Aorta (tissue), 5 donors: ENCODE measurements around the gene NAA15. TPM values are rescaled to one million over a fixed set of nuclear protein-coding genes. Genes with fewer than 3 reads are reported as not detected.
"Not testable (repeated sequence)": the region's sequence is repeated elsewhere in the genome, so short reads cannot be mapped to it uniquely, and the experiment has no call there.

Experiments used
- ATAC-seq: fragments of 200-7000 bp; cut with Tn5 transposase; one replicate; pipeline ENCODE4 v1.9.1; 2022; ENCODE audit warnings: moderate library complexity; ENCODE audit not compliant: low FRiP score
- DNase-seq, 2 donors: peaks; one replicate each; pipeline ENCODE4 v3.0.0-alpha.2; 2020
- H3K27ac ChIP-seq, 2 donors: one replicate each; pipeline ENCODE4 v1.5.1; 2013; ENCODE audit warnings: low read length in 2 of 2, mild to moderate bottlenecking in 2 of 2, moderate library complexity in 2 of 2, control low read depth in 1 of 2, inconsistent platforms in 1 of 2, low read depth in 1 of 2
- H3K27me3 ChIP-seq, 2 donors: one replicate each; pipeline ENCODE4 v1.6.1; 2013; ENCODE audit warnings: control low read depth in 1 of 2, low read length in 1 of 2, mild to moderate bottlenecking in 1 of 2, moderate library complexity in 1 of 2; ENCODE audit not compliant: insufficient read depth in 2 of 2, control insufficient read depth in 1 of 2
- H3K36me3 ChIP-seq, 2 donors: one replicate each; pipeline ENCODE4 v1.6.1; 2013; ENCODE audit warnings: control low read depth in 1 of 2, low read length in 1 of 2, mild to moderate bottlenecking in 1 of 2; ENCODE audit not compliant: insufficient read depth in 2 of 2, control insufficient read depth in 1 of 2
- H3K4me1 ChIP-seq, 2 donors: one replicate each; pipeline ENCODE4 v1.6.1; 2013; ENCODE audit warnings: low read length in 2 of 2, control low read depth in 1 of 2, mild to moderate bottlenecking in 1 of 2, moderate library complexity in 1 of 2; ENCODE audit not compliant: insufficient read depth in 2 of 2, control insufficient read depth in 1 of 2
- H3K4me3 ChIP-seq, 2 donors: one replicate each; pipeline ENCODE4 v1.5.1; 2013; ENCODE audit warnings: low read length in 2 of 2, control low read depth in 1 of 2, mild to moderate bottlenecking in 1 of 2
- H3K9me3 ChIP-seq: one replicate; pipeline ENCODE4 v1.6.1; 2013; ENCODE audit warnings: mild to moderate bottlenecking, low read length; ENCODE audit not compliant: control insufficient read depth
- whole genome bisulfite sequencing, 2 donors: extraction: QIAGEN DNeasy Blood & Tissue Kit; methylation state at CpG; one replicate each; pipeline ENCODE4 v1.1.7; 2013; 5-methylcytosine and 5-hydroxymethylcytosine counted together
- intact Hi-C, 2 donors: fragments of 100-400 bp; cut with DNase I; formaldehyde crosslinking; loops; one replicate each; pipeline versions ENCODE4 v1.14.2 to v1.15.0; 2022
- polyA plus RNA-seq, 2 donors: library from polyadenylated mRNA; stranded (reverse); fragments of 200-250 nt; gene quantifications; one replicate each; pipeline ENCODE4 v1.2.3, GENCODE V29; 2013
- total RNA-seq, 2 donors: library from RNA; stranded (reverse); fragmentation: NEBNext Ultra II Directional; extraction: Animal tissue kit (Norgen Biotek cat#: 25700); gene quantifications; one replicate each; pipeline ENCODE4 v1.2.1, GENCODE V29; 2021
- donor health status: healthy with polysubstance abuse.
- donor health status: Bipolar disorder and iron deficiency.
- donor health status: DM: no; HTN: no; CAD: no.
- donor health status: DM: no; HTN: no; CAD: no.
- donor health status: DM: yes; HTN: yes; CAD: no.

The NAA15 gene
- total and polyA plus RNA-seq, 4 donors, result 4.9 to 45.4 (median 25.5) TPM

DNA sequence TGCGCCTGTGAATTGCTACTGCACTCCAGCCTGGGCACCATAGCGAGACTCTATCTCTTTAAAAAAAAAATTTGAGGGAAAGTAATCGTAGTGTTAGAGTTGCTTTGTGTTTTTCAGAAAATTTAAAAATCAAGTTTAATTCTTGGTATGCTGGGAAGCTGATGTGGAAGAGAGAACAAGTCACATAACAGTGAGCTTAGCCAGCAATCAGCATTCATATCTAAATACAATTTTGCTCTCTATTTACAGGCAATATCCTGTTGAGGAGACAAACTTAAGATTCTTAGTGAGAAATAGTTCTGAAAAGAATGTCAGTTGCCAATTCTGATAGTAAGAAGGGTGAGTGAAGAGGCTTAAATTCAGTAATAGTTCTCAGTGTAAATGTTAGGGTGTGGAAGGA is 10.6 kb downstream of the NAA15 start:
- H3K4me1 ChIP-seq, result peaks cover 0 to 5% of the 10 kb centered on the region in 2 donors
- 55 to 60% methylated on average over 3 of the region's 3 CpGs for WGBS, 2 donors
- intact Hi-C loops, result no loop called here

DNA sequence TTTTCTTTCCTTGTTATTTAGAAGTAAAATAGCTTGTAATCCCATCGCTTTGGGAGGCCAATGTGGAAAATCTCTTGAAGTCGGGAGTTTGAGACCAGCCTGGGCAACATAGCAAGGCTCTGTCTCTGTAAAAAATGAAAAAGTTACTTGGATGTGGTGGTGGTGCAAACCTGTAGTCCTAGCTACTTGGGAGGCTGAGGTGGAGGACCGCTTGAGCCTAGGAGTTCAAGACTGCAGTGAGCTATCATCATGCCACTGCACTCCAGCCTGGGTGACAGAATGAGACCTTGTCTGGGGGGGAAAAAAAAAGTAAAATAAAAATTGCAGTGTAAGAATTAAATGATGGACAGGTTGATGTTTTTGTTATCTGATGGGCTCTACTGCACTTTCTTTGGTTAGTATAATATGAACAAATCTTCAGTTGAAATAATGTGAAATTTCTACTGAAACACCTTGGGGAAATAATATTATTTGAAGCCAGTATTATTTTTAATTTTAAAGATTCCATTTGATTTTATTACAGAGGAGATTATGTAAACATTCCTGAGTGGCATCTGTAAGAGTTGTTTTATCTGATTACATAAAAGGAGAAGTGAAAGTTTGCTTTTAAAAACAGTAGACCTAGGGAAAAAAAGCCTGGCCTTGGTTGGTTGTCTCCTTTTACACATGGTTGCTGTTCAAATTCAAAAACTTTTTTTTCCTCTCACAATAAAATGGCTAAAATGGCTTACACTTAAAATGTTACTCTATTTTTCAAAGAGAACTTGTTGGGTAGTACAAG is 11.4 kb downstream of the NAA15 start:
- WGBS, 2 donors, result 97 to 98% methylated on average over 3 of the region's 3 CpGs
- Histone ChIP-seq H3K27me3 (no peaks in the 10 kb centered on the region), H3K4me3 (no peak overlapping the region), H3K9me3 (no peaks in the 10 kb centered on the region), H3K4me1 (peaks cover 0 to 5% of the 10 kb centered on the region in 2 donors), H3K27ac (no peak overlapping the region), H3K36me3 (no peaks in the 10 kb centered on the region)
- ATAC-seq (no peak), DNase-seq (no peak)
- intact Hi-C loops, result no loop called here

More for the DNA sequence above, 10.6 kb downstream of the NAA15 start:
- Histone ChIP-seq H3K36me3 (no peaks in the 10 kb centered on the region), H3K9me3 (no peaks in the 10 kb centered on the region), H3K4me3 (no peak overlapping the region), H3K27me3 (no peaks in the 10 kb centered on the region), H3K27ac (no peak overlapping the region)
- ATAC-seq (no peak), DNase-seq (no peak)

DNA sequence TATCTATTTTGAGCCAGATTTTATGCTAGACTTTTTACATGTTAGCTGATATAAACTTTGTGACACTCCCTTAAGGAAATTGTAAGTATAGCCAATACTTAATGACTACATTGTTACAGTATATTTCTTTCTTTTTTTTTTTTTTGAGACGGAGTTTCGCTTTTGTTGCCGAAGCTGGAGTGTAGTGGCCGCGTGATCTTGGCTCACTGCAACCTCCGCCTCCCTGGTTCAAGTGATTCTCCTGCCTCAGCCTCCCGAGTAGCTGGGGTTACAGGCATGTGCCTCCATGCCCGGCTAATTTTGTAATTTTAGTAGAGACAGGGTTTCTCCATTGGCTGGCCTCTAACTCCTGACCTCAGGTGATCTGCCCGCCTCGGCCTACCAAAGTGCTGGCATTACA is 12.1 kb downstream of the NAA15 start:
- ATAC-seq, intact Hi-C loops, H3K9me3 ChIP-seq, H3K36me3 ChIP-seq, H3K27me3 ChIP-seq, H3K4me3 ChIP-seq, H3K4me1 ChIP-seq, DNase-seq, H3K27ac ChIP-seq: not testable (repeated sequence)
- 91 to 95% methylated on average over 10 of the region's 10 CpGs for WGBS, 2 donors

DNA sequence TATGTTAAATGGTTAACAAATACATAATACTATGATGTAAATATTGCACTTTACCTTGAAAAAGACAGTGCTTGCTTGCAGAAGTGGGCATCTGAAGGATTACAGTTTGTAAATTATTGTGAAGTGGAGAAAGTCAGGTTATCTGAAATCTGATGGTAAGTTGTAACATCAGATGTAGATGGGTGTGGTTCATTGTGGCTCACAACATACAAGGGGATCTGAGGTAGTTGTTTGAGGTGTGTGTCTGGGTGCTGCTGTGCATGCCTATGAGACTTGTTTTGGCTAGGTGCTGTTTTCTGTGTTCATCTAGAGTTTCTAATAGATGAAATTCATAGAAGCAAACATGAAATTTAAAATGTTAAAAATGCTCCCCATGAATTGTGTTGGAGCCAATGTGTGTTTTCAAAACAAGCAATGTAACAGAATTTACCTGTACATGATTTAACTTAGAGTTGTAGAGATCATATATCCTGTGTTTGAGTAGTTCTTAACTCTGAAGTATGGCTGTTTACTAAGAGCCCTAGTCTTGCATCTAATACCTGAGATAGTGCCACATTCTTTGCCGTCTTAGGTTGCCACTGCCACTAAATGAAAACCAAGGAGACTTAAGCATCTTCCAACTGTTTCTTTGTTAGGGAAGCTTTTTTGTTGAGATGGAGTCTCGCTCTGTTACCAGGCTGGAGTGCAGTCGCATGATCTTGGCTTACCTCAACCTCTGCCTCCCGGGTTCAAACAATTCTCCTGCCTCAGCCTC is 12.9 kb downstream of the NAA15 start:
- DNase-seq, result no peak
- no peak for ATAC-seq
- Histone ChIP-seq H3K4me3 (no peak overlapping the region), H3K27ac (no peak overlapping the region), H3K36me3 (peaks cover 0 to 3% of the 10 kb centered on the region in 2 donors), H3K4me1 (peaks cover 0 to 5% of the 10 kb centered on the region in 2 donors), H3K9me3 (no peaks in the 10 kb centered on the region), H3K27me3 (no peaks in the 10 kb centered on the region)
- intact Hi-C loops, result no loop called here
- WGBS, 2 donors, result 83 to 89% methylated on average over 4 of the region's 4 CpGs

DNA sequence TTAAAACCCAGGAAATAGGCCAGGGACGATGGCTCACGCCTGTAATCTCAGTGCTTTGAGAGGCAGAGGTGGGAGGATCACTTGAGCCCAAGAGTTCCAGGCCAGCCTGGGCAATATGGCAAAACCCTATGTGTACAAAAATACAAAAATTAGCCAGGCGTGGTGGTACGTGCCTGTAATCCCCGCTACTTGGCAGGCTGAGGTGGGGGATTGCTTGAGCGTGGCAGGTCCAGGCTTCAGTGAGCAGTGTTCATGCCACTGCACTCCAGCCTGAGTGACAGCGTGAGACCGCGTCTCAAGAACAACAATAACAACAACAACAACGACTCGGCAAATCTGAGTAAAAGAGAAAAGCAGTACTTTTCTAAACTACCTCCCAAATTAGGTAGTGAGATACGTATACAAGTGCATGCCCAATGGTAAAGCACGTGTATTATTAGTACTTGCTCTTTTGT is 13.9 kb downstream of the NAA15 start:
- Histone ChIP-seq H3K27me3 (no peaks in the 10 kb centered on the region), H3K4me3 (no peak overlapping the region), H3K4me1 (peaks cover 0 to 5% of the 10 kb centered on the region in 2 donors), H3K9me3 (no peaks in the 10 kb centered on the region), H3K27ac (no peak overlapping the region), H3K36me3 (peaks cover 0 to 3% of the 10 kb centered on the region in 2 donors)
- 86 to 87% methylated on average over 13 of the region's 13 CpGs for WGBS, 2 donors
- intact Hi-C loops, result no loop called here
- DNase-seq (peak in 1 of 2 donors; percentile 41), ATAC-seq (no peak)

DNA sequence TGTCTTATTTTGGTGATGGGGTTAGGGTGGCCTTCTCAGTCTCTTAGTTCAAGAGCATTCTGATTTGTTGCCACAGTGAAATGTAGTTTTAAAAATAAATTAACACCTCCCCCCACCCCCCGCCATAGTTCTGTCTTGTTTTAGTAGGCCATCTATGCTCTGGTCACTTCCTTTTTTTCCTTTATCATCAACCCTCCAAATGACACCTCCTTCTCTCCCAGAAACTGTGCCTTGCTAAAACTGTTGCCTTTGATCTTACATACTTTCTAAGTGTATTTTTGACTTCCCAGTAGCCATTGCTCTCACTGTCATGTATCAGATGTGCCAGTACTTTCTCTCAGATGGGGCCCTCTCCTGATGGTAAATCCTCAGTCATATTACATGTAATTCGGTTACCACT is 15.4 kb downstream of the NAA15 start:
- peaks cover 0 to 3% of the 10 kb centered on the region in 2 donors for H3K36me3 ChIP-seq
- no peak overlapping the region for H3K4me3 ChIP-seq
- ATAC-seq (no peak), DNase-seq (no peak)
- 94 to 96% methylated on average over 2 of the region's 2 CpGs for WGBS, 2 donors
- H3K9me3 ChIP-seq, result no peaks in the 10 kb centered on the region
- intact Hi-C loops, result no loop called here
- H3K4me1 ChIP-seq, result peaks cover 0 to 5% of the 10 kb centered on the region in 2 donors
- H3K27ac ChIP-seq, result no peak overlapping the region
- no peaks in the 10 kb centered on the region for H3K27me3 ChIP-seq

DNA sequence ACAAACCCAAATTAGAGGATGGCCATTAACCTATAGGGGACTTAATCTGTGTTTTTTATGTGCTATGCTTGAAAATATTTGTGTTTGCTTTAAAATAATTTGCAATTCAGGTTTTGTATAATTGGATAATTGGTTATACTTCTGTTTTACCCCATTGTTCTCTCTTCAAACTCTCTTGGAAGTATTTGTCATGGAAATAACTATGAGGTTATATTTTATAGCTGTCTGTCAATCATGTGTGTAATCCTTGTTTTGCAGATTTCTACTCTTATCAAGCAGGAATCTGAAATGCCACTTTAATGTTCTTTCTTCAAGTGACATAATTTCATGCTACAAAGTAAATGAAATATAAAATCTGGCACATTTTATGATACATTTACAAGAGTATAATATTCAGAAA is 16.3 kb downstream of the NAA15 start:
- no peaks in the 10 kb centered on the region for H3K9me3 ChIP-seq
- intact Hi-C loops, result no loop called here
- DNase-seq (no peak), ATAC-seq (no peak)
- H3K4me1 ChIP-seq, result no peaks in the 10 kb centered on the region
- no peak overlapping the region for H3K27ac ChIP-seq
- H3K4me3 ChIP-seq, result no peak overlapping the region
- H3K27me3 ChIP-seq, result no peaks in the 10 kb centered on the region
- H3K36me3 ChIP-seq, result peaks cover 0 to 3% of the 10 kb centered on the region in 2 donors

DNA sequence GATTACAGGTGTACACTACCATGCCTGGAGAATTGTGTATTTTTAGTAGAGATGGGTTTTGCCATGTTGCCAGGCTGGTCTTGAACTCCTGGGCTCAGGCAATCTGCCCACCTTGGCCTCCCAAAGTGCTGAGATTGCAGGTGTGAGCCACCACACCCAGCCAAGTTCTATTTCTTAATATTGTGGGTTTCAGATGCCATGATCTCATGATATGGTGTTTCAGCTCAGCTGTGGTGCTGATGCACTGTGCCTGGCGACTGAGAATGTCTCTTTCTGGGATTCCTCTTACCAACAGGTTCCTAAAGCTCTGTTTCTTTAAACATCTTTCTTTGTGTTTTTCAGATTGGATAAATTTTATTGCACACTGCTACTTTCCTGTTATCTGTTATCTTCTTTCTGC is 18.3 kb downstream of the NAA15 start:
- ATAC-seq (no peak), DNase-seq (peak in 1 of 2 donors; percentile 43)
- WGBS, 2 donors, result 92 to 93% methylated on average over 1 of the region's 1 CpG
- peaks cover 0 to 3% of the 10 kb centered on the region in 2 donors for H3K36me3 ChIP-seq
- no peaks in the 10 kb centered on the region for H3K4me1 ChIP-seq
- no peaks in the 10 kb centered on the region for H3K27me3 ChIP-seq
- no peak overlapping the region for H3K27ac ChIP-seq
- H3K4me3 ChIP-seq, result no peak overlapping the region
- no peaks in the 10 kb centered on the region for H3K9me3 ChIP-seq
- intact Hi-C loops, result no loop called here

DNA sequence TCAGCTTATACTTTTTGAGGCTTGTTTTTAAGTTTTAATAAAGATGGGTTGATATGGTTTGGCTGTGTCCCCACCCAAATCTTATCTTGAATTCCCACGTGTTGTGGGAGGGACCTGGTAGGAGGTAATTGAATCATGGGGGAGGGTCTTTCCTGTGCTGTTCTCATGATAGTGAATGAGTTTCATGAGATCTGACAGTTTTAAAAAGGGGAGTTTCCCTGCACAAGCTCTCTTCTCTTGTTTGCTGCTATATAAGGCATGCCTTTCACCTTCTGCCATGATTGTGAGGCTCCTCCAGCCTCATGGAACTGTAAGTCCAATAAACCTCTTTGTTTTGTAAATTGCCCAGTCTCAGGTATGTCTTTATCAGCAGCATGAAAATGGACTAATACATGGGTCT is 20.8 kb downstream of the NAA15 start:
- DNase-seq, H3K4me1 ChIP-seq, H3K9me3 ChIP-seq, intact Hi-C loops, H3K27ac ChIP-seq, H3K4me3 ChIP-seq, ATAC-seq, H3K27me3 ChIP-seq, H3K36me3 ChIP-seq: not testable (repeated sequence)
- WGBS, 2 donors, result 33 to 38% methylated on average over 1 of the region's 1 CpG
